ENCODE measurements around the gene TLCD4.

The TLCD4 gene

GRCh38 chr1:95096218-95096841, 20.8 kb upstream of the TLCD4 start:
- no peak for FAIRE-seq

- FAIRE-seq, result no peak
These were observed 19.7 kb upstream of the TLCD4 start for GRCh38 chr1:95097426-95097825.

- no peak for FAIRE-seq
These were observed 19.0 kb upstream of the TLCD4 start for GRCh38 chr1:95098196-95098595.

- no peak for FAIRE-seq
These were observed 8.4 kb upstream of the TLCD4 start for GRCh38 chr1:95108792-95109191.

GRCh38 chr1:95111014-95111413, 6.1 kb upstream of the TLCD4 start:
- FAIRE-seq, result no peak

- no peak for FAIRE-seq
These were observed 3.5 kb upstream of the TLCD4 start for GRCh38 chr1:95113684-95114083.

- no peak for FAIRE-seq
These were observed 1.4 kb upstream of the TLCD4 start for GRCh38 chr1:95115708-95116137.

- FAIRE-seq, result no peak
These were observed 462 bp upstream of the TLCD4 start for GRCh38 chr1:95116580-95117206.

GRCh38 chr1:95118067-95118499, 928 bp downstream of the TLCD4 start:
- FAIRE-seq, result no peak

GRCh38 chr1:95118710-95119109, 1.6 kb downstream of the TLCD4 start:
- FAIRE-seq, result no peak

- FAIRE-seq, result no peak
These were observed 2.1 kb downstream of the TLCD4 start for GRCh38 chr1:95119273-95119672.

GRCh38 chr1:95122151-95122697, 5.1 kb downstream of the TLCD4 start:
- FAIRE-seq, result no peak

- no peak for FAIRE-seq
These were observed 7.2 kb downstream of the TLCD4 start for GRCh38 chr1:95124342-95124741.

GRCh38 chr1:95126366-95126765, 9.2 kb downstream of the TLCD4 start:
- no peak for FAIRE-seq

GRCh38 chr1:95126846-95127245, 9.7 kb downstream of the TLCD4 start:
- no peak for FAIRE-seq

- FAIRE-seq, result no peak
These were observed 10.2 kb downstream of the TLCD4 start for GRCh38 chr1:95127380-95127779.

- FAIRE-seq, result no peak
These were observed 15.6 kb downstream of the TLCD4 start for GRCh38 chr1:95132762-95133161.

GRCh38 chr1:95133687-95134086, 16.5 kb downstream of the TLCD4 start:
- FAIRE-seq, result no peak

GRCh38 chr1:95138223-95138622, 21.1 kb downstream of the TLCD4 start:
- FAIRE-seq, result no peak

- FAIRE-seq, result no peak
These were observed 21.9 kb downstream of the TLCD4 start for GRCh38 chr1:95139039-95139438.

GRCh38 chr1:95140791-95141190, 23.6 kb downstream of the TLCD4 start:
- no peak for FAIRE-seq

GRCh38 chr1:95145493-95145892, 28.3 kb downstream of the TLCD4 start:
- no peak for FAIRE-seq

- FAIRE-seq, result no peak
These were observed 29.5 kb downstream of the TLCD4 start for GRCh38 chr1:95146637-95147036.

- no peak for FAIRE-seq
These were observed 36.9 kb downstream of the TLCD4 start for GRCh38 chr1:95154096-95154495.

All from colon (tissue), 2 donors.